ENCODE measurements around the gene SDR9C7.

GRCh38 chr12:56980941-56981530 lies 46.8 kb upstream of the SDR9C7 start:
- TF ChIP-seq, protein P1, sequence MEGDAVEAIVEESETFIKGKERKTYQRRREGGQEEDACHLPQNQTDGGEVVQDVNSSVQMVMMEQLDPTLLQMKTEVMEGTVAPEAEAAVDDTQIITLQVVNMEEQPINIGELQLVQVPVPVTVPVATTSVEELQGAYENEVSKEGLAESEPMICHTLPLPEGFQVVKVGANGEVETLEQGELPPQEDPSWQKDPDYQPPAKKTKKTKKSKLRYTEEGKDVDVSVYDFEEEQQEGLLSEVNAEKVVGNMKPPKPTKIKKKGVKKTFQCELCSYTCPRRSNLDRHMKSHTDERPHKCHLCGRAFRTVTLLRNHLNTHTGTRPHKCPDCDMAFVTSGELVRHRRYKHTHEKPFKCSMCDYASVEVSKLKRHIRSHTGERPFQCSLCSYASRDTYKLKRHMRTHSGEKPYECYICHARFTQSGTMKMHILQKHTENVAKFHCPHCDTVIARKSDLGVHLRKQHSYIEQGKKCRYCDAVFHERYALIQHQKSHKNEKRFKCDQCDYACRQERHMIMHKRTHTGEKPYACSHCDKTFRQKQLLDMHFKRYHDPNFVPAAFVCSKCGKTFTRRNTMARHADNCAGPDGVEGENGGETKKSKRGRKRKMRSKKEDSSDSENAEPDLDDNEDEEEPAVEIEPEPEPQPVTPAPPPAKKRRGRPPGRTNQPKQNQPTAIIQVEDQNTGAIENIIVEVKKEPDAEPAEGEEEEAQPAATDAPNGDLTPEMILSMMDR (IDR thresholded peaks at IDR 0.05; ENCODE audit: insufficient read depth, low read length, poor library complexity, severe bottlenecking): no peak
- no peak for TF ChIP-seq EZH2phosphoT487 (conservative IDR thresholded peaks at IDR 0.05; ENCODE audit: low read length)

Measured in SU-DHL-6 (cell line).